ENCODE data around the gene CSNK1A1L.

GRCh38 chr13:37141011-37141410 is 35.5 kb upstream of the CSNK1A1L start:
- no peak for TF ChIP-seq POLR2A (IDR thresholded peaks at IDR 0.05)
- TF ChIP-seq CTCF (IDR thresholded peaks at IDR 0.05), result no peak
- no peak for TF ChIP-seq EP300 (IDR thresholded peaks at IDR 0.05)
